HepG2 (cell line): ENCODE data around the gene PTCRA. TPM values are rescaled to one million over a fixed set of nuclear protein-coding genes. Genes with fewer than 3 reads are reported as not detected.

ENCODE experiments used
- ATF4 ChIP-seq, 2 experiments: fragments of 450-650 bp in 1 of 2; sonication (generic) in 1 of 2; formaldehyde crosslinking; IDR thresholded peaks; 2 replicates each; pipeline versions ENCODE4 v1.5.0 to v1.8.0; 2020 to 2022; ENCODE audit warnings: mild to moderate bottlenecking in 1 of 2, missing genetic modification reagents in 1 of 2
- CBX2 ChIP-seq, 2 experiments: fragments of 200-600 bp in 1 of 2; sonication (generic); formaldehyde crosslinking in 1 of 2; IDR thresholded peaks; 2 replicates each; pipeline versions ENCODE4 v1.7.0 to v1.8.1; 2018 to 2022; ENCODE audit warnings: low read depth in 2 of 2, low read length in 1 of 2, mild to moderate bottlenecking in 1 of 2, missing genetic modification reagents in 1 of 2
- ELF4 ChIP-seq: sonication (generic); formaldehyde crosslinking; IDR thresholded peaks from 2 replicates; pipeline ENCODE4 v1.5.0; 2020; ENCODE audit warnings: missing genetic modification reagents, mild to moderate bottlenecking, moderate library complexity, borderline replicate concordance
- FOXK2 ChIP-seq: fragments of 450-650 bp; IDR thresholded peaks from 2 replicates; pipeline ENCODE4 v1.6.1; 2016
- HBP1 ChIP-seq: IDR thresholded peaks from 2 replicates; pipeline ENCODE4 v1.6.1; 2016; ENCODE audit warnings: low read depth, control low read depth
- HNF4G ChIP-seq, 2 experiments: sonication (generic) in 1 of 2; formaldehyde crosslinking in 1 of 2; IDR thresholded peaks; 2 replicates each; pipeline versions ENCODE4 v1.4.0 to v1.6.1; 2011 to 2020; ENCODE audit warnings: borderline replicate concordance in 2 of 2, low read depth in 2 of 2, mild to moderate bottlenecking in 2 of 2, low read length in 1 of 2, missing genetic modification reagents in 1 of 2, moderate library complexity in 1 of 2
- JUND ChIP-seq: sonication (generic); formaldehyde crosslinking; IDR thresholded peaks from 2 replicates; pipeline ENCODE4 v1.8.0; 2022; ENCODE audit warnings: mild to moderate bottlenecking, missing genetic modification reagents
- KDM1A ChIP-seq: IDR thresholded peaks from 2 replicates; pipeline ENCODE4 v1.6.1; 2016; ENCODE audit warnings: missing compliant biosample characterization
- KDM5A ChIP-seq: fragments of 200-600 bp; sonication (generic); IDR thresholded peaks from 2 replicates; pipeline ENCODE4 v1.7.0; 2018; ENCODE audit warnings: antibody characterized with exemption, mild to moderate bottlenecking, low read length, borderline replicate concordance
- NCOR1 ChIP-seq: fragments of 200-600 bp; sonication (generic); IDR thresholded peaks from 2 replicates; pipeline ENCODE4 v1.7.0; 2017; ENCODE audit warnings: antibody characterized with exemption, low read length, borderline replicate concordance
- NR2C2 ChIP-seq: sonication (generic); formaldehyde crosslinking; IDR thresholded peaks from 2 replicates; pipeline ENCODE4 v1.4.0; 2020; ENCODE audit warnings: missing genetic modification reagents, mild to moderate bottlenecking, moderate library complexity, borderline replicate concordance
- SATB2 ChIP-seq: sonication (generic); formaldehyde crosslinking; IDR thresholded peaks from 2 replicates; pipeline ENCODE4 v1.5.0; 2020; ENCODE audit warnings: missing genetic modification reagents
- SIX4 ChIP-seq: sonication (generic); formaldehyde crosslinking; IDR thresholded peaks from 2 replicates; pipeline ENCODE4 v1.4.0; 2020; ENCODE audit warnings: missing genetic modification reagents
- SMARCE1 ChIP-seq: fragments of 450-650 bp; IDR thresholded peaks from 2 replicates; pipeline ENCODE4 v1.6.1; 2017; ENCODE audit warnings: borderline replicate concordance
- ZFP36L1 ChIP-seq: sonication (generic); formaldehyde crosslinking; IDR thresholded peaks from 2 replicates; pipeline ENCODE4 v1.8.0; 2022; ENCODE audit warnings: mild to moderate bottlenecking, missing genetic modification reagents, moderate library complexity
- ZFY ChIP-seq: sonication (generic); formaldehyde crosslinking; IDR thresholded peaks from 2 replicates; pipeline ENCODE4 v1.4.0; 2020; ENCODE audit warnings: missing genetic modification reagents
- ZFYVE20 ChIP-seq: sonication (generic); formaldehyde crosslinking; IDR thresholded peaks from 2 replicates; pipeline ENCODE4 v1.8.0; 2023; ENCODE audit warnings: low read depth, mild to moderate bottlenecking, moderate library complexity, missing genetic modification reagents, borderline replicate concordance
- ZNF124 ChIP-seq: sonication (generic); formaldehyde crosslinking; IDR thresholded peaks from 2 replicates; pipeline ENCODE4 v1.4.0; 2020; ENCODE audit warnings: missing genetic modification reagents
- ZNF24 ChIP-seq: fragments of 450-650 bp; IDR thresholded peaks from 2 replicates; pipeline ENCODE4 v1.6.1; 2017; ENCODE audit warnings: antibody characterized with exemption, mild to moderate bottlenecking
- ZNF3 ChIP-seq: IDR thresholded peaks from 2 replicates; pipeline ENCODE4 v1.7.0; 2017; ENCODE audit warnings: inconsistent platforms
- ZNF331 ChIP-seq: sonication (generic); formaldehyde crosslinking; IDR thresholded peaks from 2 replicates; pipeline ENCODE4 v1.4.0; 2020; ENCODE audit warnings: missing genetic modification reagents
- ZNF512B ChIP-seq: sonication (generic); formaldehyde crosslinking; IDR thresholded peaks from 2 replicates; pipeline ENCODE4 v1.5.1; 2020; ENCODE audit warnings: missing genetic modification reagents, mild to moderate bottlenecking, borderline replicate concordance
- ZNF577 ChIP-seq: sonication (generic); formaldehyde crosslinking; IDR thresholded peaks from 2 replicates; pipeline ENCODE4 v1.4.0; 2020; ENCODE audit warnings: mild to moderate bottlenecking, low read depth, missing genetic modification reagents, borderline replicate concordance
- ZNF891 ChIP-seq: sonication (generic); formaldehyde crosslinking; IDR thresholded peaks from 2 replicates; pipeline ENCODE4 v1.5.0; 2020; ENCODE audit warnings: mild to moderate bottlenecking, missing genetic modification reagents
- polyA plus RNA-seq, 8 experiments: library from polyadenylated mRNA; depleted of rRNA in 3 of 8; stranded (reverse) in 7 of 8; unstranded in 1 of 8; fragments of >200 nt; fragmentation: Illumina TruSeq in 4 of 8; extraction: Trizol in 4 of 8; gene quantifications; 2 replicates each; pipeline versions ENCODE4 v1.2.1 to v1.2.3, GENCODE V29; 2011 to 2016; ENCODE audit warnings: low read depth in 4 of 8, missing spikeins in 1 of 8, mixed read lengths in 1 of 8; ENCODE audit not compliant: insufficient read depth in 1 of 8
- total RNA-seq, 5 experiments: library from RNA; depleted of rRNA; stranded (reverse); fragments of >200 nt; fragmentation: Illumina TruSeq; extraction: Trizol; gene quantifications; 2 replicates each; pipeline ENCODE4 v1.2.3, GENCODE V29; 2016; ENCODE audit warnings: low read depth in 1 of 5

PTCRA gene
- total and polyA plus RNA-seq, 2 of the 13 experiments (the other 11 are each of a cell fraction or from before 2014, with no cell fraction given), result not detected

GRCh38 chr6:42928986-42929820 lies 13.3 kb downstream of the PTCRA start, which contains the start of gene CNPY3 (continued):
- TF ChIP-seq ZNF124 (CRISPR knock-in tag) (peak; percentile 97), SIX4 (peak; percentile 66; the same call in 1 of the 2 replicates), ZNF24 (peak; percentile 22; the same call in 1 of the 2 replicates), ZFY (peak; percentile 96), NCOR1 (peak; percentile 45; the same call in 1 of the 2 replicates), KDM1A (no peak), ZFYVE20 (peak; percentile 66; the same call in 1 of the 2 replicates), SMARCE1 (no peak), HBP1 (CRISPR knock-in tag) (peak; percentile 85), ZFP36L1 (CRISPR knock-in tag) (peak; percentile 100), SATB2 (CRISPR knock-in tag) (peak; percentile 91), ZNF512B (CRISPR knock-in tag) (peak; percentile 69; the same call in 1 of the 2 replicates), HNF4G (IDR thresholded peaks at IDR 0.05; ENCODE audit: borderline replicate concordance, low read depth, low read length) (no peak), HNF4G (CRISPR knock-in tag; IDR thresholded peaks at IDR 0.05; ENCODE audit: borderline replicate concordance, low read depth) (peak; percentile 24), JUND (CRISPR knock-in tag) (0 out of 2 replicates have a peak, but pooled peaks have one; percentile 24), ZNF331 (peak; percentile 93), ZNF577 (peak; percentile 60; the same call in 1 of the 2 replicates), ELF4 (CRISPR knock-in tag) (peak; percentile 99), KDM5A (peak; percentile 64; the same call in 1 of the 2 replicates), NR2C2 (CRISPR knock-in tag) (peak; percentile 77), CBX2 (IDR thresholded peaks at IDR 0.05; ENCODE audit: low read depth, low read length) (no peak), CBX2 (CRISPR knock-in tag; IDR thresholded peaks at IDR 0.05; ENCODE audit: low read depth) (peak; percentile 23; the same call in 1 of the 2 replicates), ZNF3 (CRISPR knock-in tag) (0 out of 2 replicates have a peak, but pooled peaks have one; percentile 54), ZNF891 (peak; percentile 98), FOXK2 (peak; percentile 96), ATF4 (CRISPR knock-in tag; IDR thresholded peaks at IDR 0.05) (peak in 1 of 2 experiments; percentile 92; a peak in 2 of 4 replicates)
